GM12878 (cell line): Measurements from ENCODE around the gene ZMIZ1. TPM values are rescaled to one million over a fixed set of nuclear protein-coding genes. Genes with fewer than 3 reads are reported as not detected.

Experiments used
- ATAC-seq: fragments of 200-7000 bp; cut with Tn5 transposase; 3 replicates; pipeline ENCODE4 v1.9.1; 2020; ENCODE audit warnings: mild to moderate bottlenecking, moderate library complexity
- BruUV-seq: library from RNA; stranded (reverse); fragments of 400-500 nt; replicated peaks from 2 replicates; lab custom pipeline; 2021; lab: Mats Ljungman, UMichigan
- CTCF ChIA-PET: fragments of 300-600 bp; sonication (Branson Sonifier 250); formaldehyde crosslinking; extraction: SDS; loops from one replicate; lab custom pipeline; 2021; ENCODE audit warnings: inconsistent platforms; lab: Yijun Ruan, JAX
- POLR2A ChIA-PET: fragments of 350-600 bp; formaldehyde crosslinking; extraction: SDS; loops from one replicate; lab custom pipeline; 2021; ENCODE audit warnings: inconsistent platforms; lab: Charles Lee
- RAD21 ChIA-PET: fragments of 300-600 bp; sonication (Branson Sonifier 250); formaldehyde crosslinking; loops from one replicate; lab custom pipeline; 2023; ENCODE audit warnings: antibody characterized with exemption; ENCODE audit not compliant: unreplicated experiment; lab: Charles Lee
- SMC1A ChIA-PET: fragments of 300-600 bp; sonication (Branson Sonifier 250); formaldehyde crosslinking; loops from one replicate; lab custom pipeline; 2023; ENCODE audit not compliant: unreplicated experiment, uncharacterized antibody; lab: Charles Lee
- DNase-seq: peaks from one replicate; pipeline ENCODE4 v3.0.0-alpha.2; 2011; ENCODE audit warnings: low read depth, low spot score
- FAIRE-seq: peaks from 3 replicates; lab custom pipeline; 2011; peaks lifted over from hg19 to GRCh38; lab: Jason Lieb, UNC
- H2AFZ ChIP-seq: 2 replicates; pipeline ENCODE4 v1.6.0; 2011; ENCODE audit warnings: low read depth, low read length, control low read depth; ENCODE audit not compliant: control insufficient read depth
- H3K27ac ChIP-seq: 2 replicates; pipeline ENCODE4 v1.5.1; 2011; ENCODE audit warnings: control low read depth; ENCODE audit not compliant: control insufficient read depth, insufficient read depth
- H3K27me3 ChIP-seq, 2 experiments: replicated peaks in 1 of 2; 2 replicates each; pipeline versions ENCODE4 v1.6.0 to v1.6.1; 2011; ENCODE audit warnings: low read length in 1 of 2; ENCODE audit not compliant: control insufficient read depth in 2 of 2, insufficient read depth in 2 of 2
- H3K36me3 ChIP-seq, 2 experiments: 2 replicates each; pipeline ENCODE4 v1.5.1; 2011; ENCODE audit warnings: low read length in 1 of 2; ENCODE audit not compliant: control insufficient read depth in 2 of 2, insufficient read depth in 2 of 2
- H3K4me1 ChIP-seq: 2 replicates; pipeline ENCODE4 v1.6.1; 2011; ENCODE audit warnings: mild to moderate bottlenecking, low read length, moderate library complexity, mixed read lengths; ENCODE audit not compliant: control insufficient read depth, insufficient read depth
- H3K4me2 ChIP-seq: 2 replicates; pipeline ENCODE4 v1.6.0; 2011; ENCODE audit warnings: control low read depth; ENCODE audit not compliant: control insufficient read depth, insufficient read depth
- H3K4me3 ChIP-seq: fragments of 200-600 bp; sonication (generic); 2 replicates; pipeline ENCODE4 v1.5.1; 2016
- H3K79me2 ChIP-seq: 2 replicates; pipeline ENCODE4 v1.6.0; 2011; ENCODE audit warnings: low read length; ENCODE audit not compliant: control insufficient read depth, insufficient read depth
- H3K9ac ChIP-seq: 2 replicates; pipeline ENCODE4 v1.8.0; 2011; ENCODE audit warnings: low read length, control low read depth, mixed read lengths; ENCODE audit not compliant: control insufficient read depth, insufficient read depth
- H3K9me3 ChIP-seq: replicated peaks from 3 replicates; pipeline ENCODE4 v1.5.1; 2011; ENCODE audit warnings: mild to moderate bottlenecking, low read length; ENCODE audit not compliant: control insufficient read depth, insufficient read depth
- H4K20me1 ChIP-seq: 2 replicates; pipeline ENCODE4 v1.6.0; 2011; ENCODE audit not compliant: control insufficient read depth, insufficient read depth
- MEF2B ChIP-seq: fragments of 450-650 bp; IDR thresholded peaks from 2 replicates; pipeline ENCODE4 v1.6.1; 2018; ENCODE audit warnings: mild to moderate bottlenecking, moderate library complexity; ENCODE audit not compliant: partially characterized antibody, poor library complexity, severe bottlenecking
- MLLT1 ChIP-seq: fragments of 450-650 bp; IDR thresholded peaks from 2 replicates; pipeline ENCODE4 v1.6.1; 2016; ENCODE audit warnings: mild to moderate bottlenecking
- NFYB ChIP-seq: IDR thresholded peaks from 2 replicates; pipeline ENCODE4 v1.6.1; 2011; ENCODE audit warnings: low read depth, mild to moderate bottlenecking, low read length, improper control_type of control experiment, moderate library complexity; ENCODE audit not compliant: insufficient read depth
- NR2C2 ChIP-seq: IDR thresholded peaks from 2 replicates; pipeline ENCODE4 v1.6.1; 2011; ENCODE audit warnings: borderline replicate concordance, low read depth; ENCODE audit not compliant: control insufficient read depth, insufficient read length
- YBX1 ChIP-seq: fragments of 450-650 bp; IDR thresholded peaks from 2 replicates; pipeline ENCODE4 v1.6.1; 2016; ENCODE audit warnings: antibody characterized with exemption
- WGBS: methylation state at CpG from one replicate; pipeline ENCODE4 v1.1.6; 2016; ENCODE audit warnings: low lambda C conversion rate; ENCODE audit not compliant: insufficient replicate concordance, insufficient coverage; ENCODE audit errors: missing lambda C conversion rate; 5-methylcytosine and 5-hydroxymethylcytosine counted together
- in situ Hi-C: fragments of 300-500 bp; cut with MboI; formaldehyde crosslinking; loops from 9 replicates; pipeline ENCODE4 v1.14.3; 2018; ENCODE audit warnings: mixed read lengths
- intact Hi-C: fragments of 100-400 bp; cut with micrococcal nuclease; formaldehyde crosslinking; loops from one replicate; pipeline ENCODE4 v1.14.2; 2022; ENCODE audit not compliant: unreplicated experiment
- polyA plus RNA-seq, 11 experiments: library from polyadenylated mRNA; depleted of rRNA in 4 of 11; unstranded in 6 of 11; stranded (reverse) in 5 of 11; fragments of >200 nt; fragmentation: Nextera tagmentation in 4 of 11; fragmentation: Illumina TruSeq in 1 of 11; extraction: Ambion mirVana in 4 of 11; extraction: Trizol in 1 of 11; gene quantifications; 1 replicate in 1 of 11; 2 replicates in 10 of 11; pipeline versions ENCODE4 v1.2.1 to v1.2.3, GENCODE V29; 2011 to 2016; ENCODE audit warnings: inconsistent platforms in 2 of 11, missing spikeins in 2 of 11, low read depth in 1 of 11
- total RNA-seq, 4 experiments: library from RNA; depleted of rRNA in 3 of 4; stranded (reverse); fragments of >200 nt in 3 of 4; fragmentation: Illumina TruSeq in 1 of 4; extraction: Trizol in 1 of 4; gene quantifications; 2 replicates each; pipeline versions ENCODE4 v1.2.1 to v1.2.3, GENCODE V29; 2013 to 2021
- TF ChIP-seq, protein P1 (sequence below): fragments of 450-650 bp; IDR thresholded peaks from 2 replicates; pipeline ENCODE4 v1.6.1; 2016; ENCODE audit warnings: mild to moderate bottlenecking
- TF ChIP-seq, protein P2 (sequence below): IDR thresholded peaks from 2 replicates; pipeline ENCODE4 v1.6.1; 2012; ENCODE audit warnings: low read depth, low read length, improper control_type of control experiment

Gene ZMIZ1
- total and polyA plus RNA-seq, 10 of the 15 experiments (the other 5 are each of a cell fraction or from before 2014, with no cell fraction given) = 3.1 to 82.3 (median 14.9) TPM

DNA sequence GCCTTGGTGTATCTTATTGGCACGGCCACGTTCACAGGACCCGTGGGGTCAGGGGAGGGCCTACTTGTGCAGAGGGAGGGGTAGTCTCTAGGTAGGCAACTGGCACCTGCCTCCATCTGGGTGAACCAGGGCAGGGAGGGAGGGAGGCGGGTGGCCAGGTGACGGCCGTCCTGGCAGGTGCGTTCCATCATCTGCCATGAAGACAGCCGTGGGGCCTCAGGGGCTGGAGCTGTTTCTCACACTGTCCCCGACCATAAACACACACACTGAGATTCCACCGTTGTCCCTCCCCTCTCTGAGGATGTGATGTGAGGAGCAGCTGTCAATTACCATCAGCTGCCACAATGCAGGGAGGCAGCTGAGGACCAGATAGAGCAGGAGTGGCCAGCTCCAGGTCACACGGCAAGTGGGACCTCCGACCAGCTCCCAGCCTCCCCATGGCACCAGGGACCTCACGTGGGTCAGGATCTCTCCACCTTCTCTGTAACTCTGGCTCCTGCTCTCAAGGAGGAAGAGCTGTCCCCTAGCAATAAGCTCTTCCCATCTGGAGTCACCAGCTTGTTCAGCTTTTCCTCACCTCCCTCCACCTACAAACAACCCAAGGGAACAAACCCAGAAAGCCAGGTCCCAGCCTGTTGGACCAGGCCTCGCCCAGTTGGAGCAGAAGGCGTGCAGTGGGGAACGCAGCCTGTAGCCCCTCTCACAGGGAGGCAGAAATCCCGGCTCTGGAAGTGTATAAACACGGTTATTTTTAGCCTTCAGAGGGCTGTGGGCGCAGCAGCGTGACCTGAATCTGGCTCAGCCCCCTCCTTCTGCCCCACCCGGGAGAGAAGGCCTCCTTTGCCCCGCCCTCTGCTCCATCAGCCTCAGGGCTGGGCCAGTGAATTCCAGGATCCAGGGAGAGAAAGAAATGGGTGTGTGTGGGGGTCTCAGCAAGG lies 33.1 kb downstream of the ZMIZ1 start:
- H3K36me3 ChIP-seq = no peaks in the 10 kb centered on the region
- FAIRE-seq (no peak), DNase-seq (no peak), ATAC-seq (no peak)
- ChIA-PET CTCF (interaction anchor here (0.6 to 1.2 kb wide), 2 partner anchors 9 to 10 kb away, joined by 3 read pairs; no protein-coding TSS in a partner anchor), RAD21 (no interaction called here), SMC1A (interaction anchor here (1.2 kb wide), 1 partner anchor 93 kb away, joined by 3 read pairs; no protein-coding TSS in a partner anchor), POLR2A (no interaction called here)
- in situ Hi-C loops (no loop called here), intact Hi-C loops (no loop called here)
- H3K9ac ChIP-seq = no peak overlapping the region
- H3K27ac ChIP-seq = no peak overlapping the region
- BruUV-seq = no TSS peak
- no peaks in the 10 kb centered on the region for H3K9me3 ChIP-seq
- H3K79me2 ChIP-seq = no peaks in the 10 kb centered on the region
- H4K20me1 ChIP-seq = peaks cover 4% of the 10 kb centered on the region; the same call in 1 of the 2 replicates
- no peaks in the 10 kb centered on the region for H3K27me3 ChIP-seq
- H2AFZ ChIP-seq = no peak overlapping the region
- H3K4me2 ChIP-seq = no peak overlapping the region
- peaks cover 42% of the 10 kb centered on the region for H3K4me1 ChIP-seq
- WGBS = 24% methylated on average over 22 of the region's 22 CpGs
- no peak overlapping the region for H3K4me3 ChIP-seq
- TF ChIP-seq, protein P1, sequence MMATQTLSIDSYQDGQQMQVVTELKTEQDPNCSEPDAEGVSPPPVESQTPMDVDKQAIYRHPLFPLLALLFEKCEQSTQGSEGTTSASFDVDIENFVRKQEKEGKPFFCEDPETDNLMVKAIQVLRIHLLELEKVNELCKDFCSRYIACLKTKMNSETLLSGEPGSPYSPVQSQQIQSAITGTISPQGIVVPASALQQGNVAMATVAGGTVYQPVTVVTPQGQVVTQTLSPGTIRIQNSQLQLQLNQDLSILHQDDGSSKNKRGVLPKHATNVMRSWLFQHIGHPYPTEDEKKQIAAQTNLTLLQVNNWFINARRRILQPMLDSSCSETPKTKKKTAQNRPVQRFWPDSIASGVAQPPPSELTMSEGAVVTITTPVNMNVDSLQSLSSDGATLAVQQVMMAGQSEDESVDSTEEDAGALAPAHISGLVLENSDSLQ = peak; percentile 67
- no peak for TF ChIP-seq NFYB
- no peak for TF ChIP-seq MEF2B
- TF ChIP-seq NR2C2 = no peak
- TF ChIP-seq, protein P2, sequence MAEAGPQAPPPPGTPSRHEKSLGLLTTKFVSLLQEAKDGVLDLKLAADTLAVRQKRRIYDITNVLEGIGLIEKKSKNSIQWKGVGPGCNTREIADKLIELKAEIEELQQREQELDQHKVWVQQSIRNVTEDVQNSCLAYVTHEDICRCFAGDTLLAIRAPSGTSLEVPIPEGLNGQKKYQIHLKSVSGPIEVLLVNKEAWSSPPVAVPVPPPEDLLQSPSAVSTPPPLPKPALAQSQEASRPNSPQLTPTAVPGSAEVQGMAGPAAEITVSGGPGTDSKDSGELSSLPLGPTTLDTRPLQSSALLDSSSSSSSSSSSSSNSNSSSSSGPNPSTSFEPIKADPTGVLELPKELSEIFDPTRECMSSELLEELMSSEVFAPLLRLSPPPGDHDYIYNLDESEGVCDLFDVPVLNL = no peak
- TF ChIP-seq MLLT1 = no peak
- TF ChIP-seq YBX1 = no peak
- TF ChIP-seq, all 136 proteins: peak for 1
